Neural cell (in vitro differentiated cells): ENCODE results near the gene ZCCHC10.
"Not testable (repeated sequence)": the region's sequence is repeated elsewhere in the genome, so short reads cannot be mapped to it uniquely, and the experiment has no call there.

ENCODE experiments used
- EP300 ChIP-seq: fragments of 450-650 bp; conservative IDR thresholded peaks from 2 replicates; pipeline ENCODE4 v1.6.1; 2014; ENCODE audit warnings: antibody characterized with exemption, mild to moderate bottlenecking, moderate library complexity; ENCODE audit not compliant: poor library complexity, severe bottlenecking
- POLR2AphosphoS5 ChIP-seq: IDR thresholded peaks from 2 replicates; pipeline ENCODE4 v1.6.1; 2012
- RAD21 ChIP-seq: fragments of 450-650 bp; conservative IDR thresholded peaks from 2 replicates; pipeline ENCODE4 v1.6.1; 2014; ENCODE audit warnings: antibody characterized with exemption, mild to moderate bottlenecking, moderate library complexity
- TF ChIP-seq, protein P1 (sequence below): fragments of 450-650 bp; IDR thresholded peaks from 2 replicates; pipeline ENCODE4 v1.5.1; 2014; ENCODE audit warnings: antibody characterized with exemption, mild to moderate bottlenecking, moderate library complexity; ENCODE audit not compliant: poor library complexity, severe bottlenecking

DNA sequence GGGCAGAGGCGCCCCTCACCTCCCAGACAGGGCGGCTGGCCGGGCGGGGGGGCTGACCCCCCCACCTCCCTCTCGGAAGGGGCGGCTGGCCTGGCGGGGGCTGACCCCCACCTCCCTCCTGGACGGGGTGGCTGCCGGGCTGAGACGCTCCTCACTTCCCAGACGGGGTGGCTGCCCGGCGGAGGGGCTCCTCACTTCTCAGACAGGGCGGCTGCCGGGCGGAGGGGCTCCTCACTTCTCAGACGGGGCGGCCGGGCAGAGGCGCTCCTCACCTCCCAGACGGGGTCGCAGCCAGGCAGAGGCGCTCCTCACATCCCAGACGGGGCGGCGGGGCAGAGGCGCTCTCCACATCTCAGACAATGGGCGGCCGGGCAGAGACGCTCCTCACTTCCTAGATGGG lies 43.4 kb downstream of the ZCCHC10 start:
- TF ChIP-seq, protein P1, sequence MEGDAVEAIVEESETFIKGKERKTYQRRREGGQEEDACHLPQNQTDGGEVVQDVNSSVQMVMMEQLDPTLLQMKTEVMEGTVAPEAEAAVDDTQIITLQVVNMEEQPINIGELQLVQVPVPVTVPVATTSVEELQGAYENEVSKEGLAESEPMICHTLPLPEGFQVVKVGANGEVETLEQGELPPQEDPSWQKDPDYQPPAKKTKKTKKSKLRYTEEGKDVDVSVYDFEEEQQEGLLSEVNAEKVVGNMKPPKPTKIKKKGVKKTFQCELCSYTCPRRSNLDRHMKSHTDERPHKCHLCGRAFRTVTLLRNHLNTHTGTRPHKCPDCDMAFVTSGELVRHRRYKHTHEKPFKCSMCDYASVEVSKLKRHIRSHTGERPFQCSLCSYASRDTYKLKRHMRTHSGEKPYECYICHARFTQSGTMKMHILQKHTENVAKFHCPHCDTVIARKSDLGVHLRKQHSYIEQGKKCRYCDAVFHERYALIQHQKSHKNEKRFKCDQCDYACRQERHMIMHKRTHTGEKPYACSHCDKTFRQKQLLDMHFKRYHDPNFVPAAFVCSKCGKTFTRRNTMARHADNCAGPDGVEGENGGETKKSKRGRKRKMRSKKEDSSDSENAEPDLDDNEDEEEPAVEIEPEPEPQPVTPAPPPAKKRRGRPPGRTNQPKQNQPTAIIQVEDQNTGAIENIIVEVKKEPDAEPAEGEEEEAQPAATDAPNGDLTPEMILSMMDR = not testable (repeated sequence)
- not testable (repeated sequence) for TF ChIP-seq RAD21, EP300, POLR2AphosphoS5
